Measurements from ENCODE around the gene SIDT1. TPM values are rescaled to one million over a fixed set of nuclear protein-coding genes. Genes with fewer than 3 reads are reported as not detected.

Gene SIDT1
- total RNA-seq, 1 experiment from 2014 or later: not detected

- Histone ChIP-seq H2AFZ (ENCODE audit: low read length) (no peak overlapping the region), H3K4me1 (ENCODE audit: insufficient read depth, low read length) (peaks cover 4% of the 10 kb centered on the region; the same call in 1 of the 2 replicates), H3K79me1 (ENCODE audit: insufficient read depth, low read depth, low read length, poor library complexity, severe bottlenecking) (no peaks in the 10 kb centered on the region), H2AK5ac (ENCODE audit: insufficient read length, low read length) (no peak overlapping the region), H3K23me2 (ENCODE audit: insufficient read length, low read depth, low read length, poor library complexity, severe bottlenecking) (no peaks in the 10 kb centered on the region), H2BK12ac (ENCODE audit: insufficient read length, low read depth, low read length) (no peak overlapping the region), H4K5ac (ENCODE audit: insufficient read length, low read depth, low read length) (no peak overlapping the region), H3K4ac (ENCODE audit: low read depth, low read length) (no peak overlapping the region), H4K8ac (replicated peaks; ENCODE audit: insufficient read length, low read depth, low read length) (no peak overlapping the region), H3K27me3 (ENCODE audit: insufficient read depth, low read length) (no peaks in the 10 kb centered on the region), H3K18ac (ENCODE audit: insufficient read length, low read depth, low read length) (no peak overlapping the region), H3K9me3 (ENCODE audit: control insufficient read depth, low read depth, low read length) (no peaks in the 10 kb centered on the region), H2BK120ac (ENCODE audit: low read depth, low read length, poor library complexity, severe bottlenecking) (no peak overlapping the region), H3K23ac (ENCODE audit: insufficient read length, low read depth, low read length) (no peak overlapping the region), H2BK15ac (ENCODE audit: low read depth, low read length) (no peak overlapping the region), H4K20me1 (ENCODE audit: control insufficient read depth, insufficient read depth, insufficient read length) (no peaks in the 10 kb centered on the region), H3T11ph (ENCODE audit: low read length) (no peak overlapping the region), H3K9ac (ENCODE audit: extremely low read depth, insufficient read length, low read length) (no peak overlapping the region), H3K4me2 (ENCODE audit: insufficient read depth, insufficient read length, low read length) (no peak overlapping the region), H3K79me2 (ENCODE audit: insufficient read depth, low read length) (no peaks in the 10 kb centered on the region), H4K91ac (ENCODE audit: insufficient read length, low read depth, low read length) (no peak overlapping the region), H3K14ac (ENCODE audit: insufficient read depth, low read length) (no peak overlapping the region), H2BK5ac (ENCODE audit: insufficient read length, low read length) (no peak overlapping the region), H3K56ac (ENCODE audit: insufficient read length, low read depth, low read length) (no peak overlapping the region), H2BK20ac (ENCODE audit: low read depth, low read length, poor library complexity, severe bottlenecking) (no peak overlapping the region), H3K27ac (ENCODE audit: insufficient read length, low read depth, low read length) (no peak overlapping the region)
- H3K9me3 Mint-ChIP-seq: peaks cover 2 to 10% of the 10 kb centered on the region in 2 experiments; a peak in 3 of 5 replicates
- H3K4me3 Mint-ChIP-seq: no peak overlapping the region
- TF ChIP-seq, protein P1, sequence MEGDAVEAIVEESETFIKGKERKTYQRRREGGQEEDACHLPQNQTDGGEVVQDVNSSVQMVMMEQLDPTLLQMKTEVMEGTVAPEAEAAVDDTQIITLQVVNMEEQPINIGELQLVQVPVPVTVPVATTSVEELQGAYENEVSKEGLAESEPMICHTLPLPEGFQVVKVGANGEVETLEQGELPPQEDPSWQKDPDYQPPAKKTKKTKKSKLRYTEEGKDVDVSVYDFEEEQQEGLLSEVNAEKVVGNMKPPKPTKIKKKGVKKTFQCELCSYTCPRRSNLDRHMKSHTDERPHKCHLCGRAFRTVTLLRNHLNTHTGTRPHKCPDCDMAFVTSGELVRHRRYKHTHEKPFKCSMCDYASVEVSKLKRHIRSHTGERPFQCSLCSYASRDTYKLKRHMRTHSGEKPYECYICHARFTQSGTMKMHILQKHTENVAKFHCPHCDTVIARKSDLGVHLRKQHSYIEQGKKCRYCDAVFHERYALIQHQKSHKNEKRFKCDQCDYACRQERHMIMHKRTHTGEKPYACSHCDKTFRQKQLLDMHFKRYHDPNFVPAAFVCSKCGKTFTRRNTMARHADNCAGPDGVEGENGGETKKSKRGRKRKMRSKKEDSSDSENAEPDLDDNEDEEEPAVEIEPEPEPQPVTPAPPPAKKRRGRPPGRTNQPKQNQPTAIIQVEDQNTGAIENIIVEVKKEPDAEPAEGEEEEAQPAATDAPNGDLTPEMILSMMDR (conservative IDR thresholded peaks at IDR 0.05): no peak
- peak overlapping the region in 1 of 3 experiments; percentile 18; a peak in 2 of 7 replicates for H3K27ac Mint-ChIP-seq
- peaks cover 14 to 35% (median 23%) of the 10 kb centered on the region in 3 experiments; a peak in 6 of 7 replicates for H3K36me3 Mint-ChIP-seq (ENCODE audit: insufficient read depth in 1 of 3, low read depth in 3 of 3)
- no peaks in the 10 kb centered on the region for H3K27me3 Mint-ChIP-seq (ENCODE audit: low read depth)
- H3K4me1 Mint-ChIP-seq: peaks cover 12 to 15% of the 10 kb centered on the region in 2 experiments
- peak; percentile 54 for DNase-seq
- WGBS (ENCODE audit: extremely low coverage, insufficient read length, low lambda C conversion rate): no CpG with 5 or more reads among the region's 1 CpG
Measured at GRCh38 chr3:113677737-113678136, 145.4 kb downstream of the SIDT1 start.

All from H9 (cell line).